Lower leg skin (tissue), 3 donors: Measurements from ENCODE around the gene LRRC37A3.

ENCODE experiments used
- POLR2A ChIP-seq, 2 donors: fragments of 450-650 bp; IDR thresholded peaks; one replicate each; pipeline ENCODE4 v1.6.1; 2016 to 2017; ENCODE audit warnings: antibody characterized with exemption in 2 of 2, mild to moderate bottlenecking in 1 of 2, moderate library complexity in 1 of 2
- TF ChIP-seq, protein P1 (sequence below), 3 donors: fragments of 450-650 bp; IDR thresholded peaks; one replicate each; pipeline ENCODE4 v1.5.1; 2016; ENCODE audit warnings: antibody characterized with exemption in 3 of 3, mild to moderate bottlenecking in 3 of 3, moderate library complexity in 2 of 3

- TF ChIP-seq, protein P1, sequence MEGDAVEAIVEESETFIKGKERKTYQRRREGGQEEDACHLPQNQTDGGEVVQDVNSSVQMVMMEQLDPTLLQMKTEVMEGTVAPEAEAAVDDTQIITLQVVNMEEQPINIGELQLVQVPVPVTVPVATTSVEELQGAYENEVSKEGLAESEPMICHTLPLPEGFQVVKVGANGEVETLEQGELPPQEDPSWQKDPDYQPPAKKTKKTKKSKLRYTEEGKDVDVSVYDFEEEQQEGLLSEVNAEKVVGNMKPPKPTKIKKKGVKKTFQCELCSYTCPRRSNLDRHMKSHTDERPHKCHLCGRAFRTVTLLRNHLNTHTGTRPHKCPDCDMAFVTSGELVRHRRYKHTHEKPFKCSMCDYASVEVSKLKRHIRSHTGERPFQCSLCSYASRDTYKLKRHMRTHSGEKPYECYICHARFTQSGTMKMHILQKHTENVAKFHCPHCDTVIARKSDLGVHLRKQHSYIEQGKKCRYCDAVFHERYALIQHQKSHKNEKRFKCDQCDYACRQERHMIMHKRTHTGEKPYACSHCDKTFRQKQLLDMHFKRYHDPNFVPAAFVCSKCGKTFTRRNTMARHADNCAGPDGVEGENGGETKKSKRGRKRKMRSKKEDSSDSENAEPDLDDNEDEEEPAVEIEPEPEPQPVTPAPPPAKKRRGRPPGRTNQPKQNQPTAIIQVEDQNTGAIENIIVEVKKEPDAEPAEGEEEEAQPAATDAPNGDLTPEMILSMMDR (IDR thresholded peaks at IDR 0.05): no peak
- no peak for TF ChIP-seq POLR2A (IDR thresholded peaks at IDR 0.05)
Measured at GRCh38 chr17:64950871-64951270, 31.6 kb upstream of the LRRC37A3 start.
